HG02763 (cell line): ENCODE results near the gene UBE2J2.
"Not testable (repeated sequence)": the region's sequence is repeated elsewhere in the genome, so short reads cannot be mapped to it uniquely, and the experiment has no call there.

Experiments used
- ATAC-seq: cut with Tn5 transposase; IDR thresholded peaks from one replicate; pipeline ENCODE4 v1.9.1; 2021; ENCODE audit warnings: mild to moderate bottlenecking, moderate library complexity; ENCODE audit not compliant: unreplicated experiment

Gene UBE2J2

DNA sequence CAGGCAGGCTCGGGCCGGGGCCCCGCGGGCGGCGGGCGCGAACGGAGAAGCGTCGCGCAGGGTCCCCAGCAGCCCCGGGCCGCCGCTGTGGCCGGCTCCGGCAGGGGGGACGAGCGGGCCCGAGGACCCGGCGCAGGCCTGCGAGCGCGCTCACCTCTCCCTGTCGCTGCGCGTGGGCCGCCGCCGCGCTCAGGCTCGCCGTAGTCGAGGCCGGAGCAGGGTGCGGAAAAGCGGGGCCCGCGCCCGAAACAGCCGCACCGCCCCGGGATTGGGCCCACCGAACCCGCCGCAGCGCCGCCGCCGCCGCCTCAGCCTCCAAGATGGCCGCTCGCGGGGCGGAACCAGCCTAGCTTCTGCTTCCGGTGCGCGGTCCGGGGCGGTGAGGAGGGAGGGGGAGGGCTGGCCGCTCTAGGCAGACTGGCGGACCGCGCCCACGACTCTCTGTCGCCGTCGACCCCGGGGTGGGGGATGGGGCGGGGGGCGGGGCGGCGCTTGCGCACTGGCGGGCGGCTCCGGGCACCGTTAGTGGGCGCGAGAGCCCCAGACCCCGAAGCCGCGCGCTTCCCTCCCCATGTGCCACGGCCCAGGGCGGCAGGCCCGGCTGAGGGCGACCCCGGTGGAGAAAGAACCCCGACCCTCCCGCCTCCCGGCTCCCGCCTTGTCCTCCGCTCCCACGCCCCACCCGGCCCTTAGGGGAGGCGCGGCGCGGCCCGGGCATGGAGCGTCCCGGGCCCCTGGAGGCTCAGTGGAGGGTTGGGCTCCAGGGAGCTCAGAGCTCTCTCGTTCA lies at the start of gene UBE2J2:
Gene UBE2J2, minus strand, starts transcription at position 343 of the 787 bp plus-strand sequence. CDS start 5,862 bp downstream, outside the sequence.
- peak; percentile 91 for ATAC-seq

DNA sequence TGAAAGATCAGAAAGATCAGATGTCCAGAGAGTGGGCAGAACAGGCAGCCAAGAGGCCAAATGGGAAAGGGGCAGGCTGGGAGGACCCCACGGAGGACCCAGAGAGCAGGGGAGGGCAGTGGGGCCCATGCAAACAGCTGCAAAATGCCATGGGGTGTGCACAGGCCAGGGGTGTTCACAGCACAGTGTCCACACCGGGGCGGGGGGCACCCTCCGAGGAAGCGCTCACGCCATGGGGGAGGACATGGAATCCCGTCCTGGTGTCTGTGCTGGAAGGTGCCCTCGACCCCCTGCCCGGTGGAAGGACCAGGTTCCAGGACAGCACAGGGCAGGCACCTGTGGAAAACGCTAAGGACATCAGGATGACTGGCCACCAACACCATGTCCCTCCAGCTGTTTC lies 49.3 kb upstream of the UBE2J2 start:
- no peak for ATAC-seq

DNA sequence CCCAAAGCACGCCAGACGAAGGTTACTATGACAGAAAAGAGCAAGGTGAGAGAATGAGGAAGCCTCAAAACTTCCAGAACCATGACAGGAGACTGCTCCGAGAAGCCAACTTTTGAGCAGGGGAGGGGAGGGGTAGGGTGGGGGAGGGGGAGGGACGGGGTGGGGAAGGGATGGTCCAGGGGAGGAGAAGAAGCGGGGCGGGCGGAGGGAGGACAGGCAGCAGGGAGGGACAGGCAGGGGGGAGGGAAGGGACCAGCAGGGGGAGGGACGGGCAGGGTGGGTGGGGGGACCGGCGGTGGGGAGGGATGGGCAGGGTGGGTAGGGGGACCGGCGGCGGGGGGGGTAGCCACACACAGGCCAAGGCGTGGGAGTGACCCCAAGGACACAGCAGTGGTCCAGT lies 48.8 kb upstream of the UBE2J2 start:
- ATAC-seq = no peak

DNA sequence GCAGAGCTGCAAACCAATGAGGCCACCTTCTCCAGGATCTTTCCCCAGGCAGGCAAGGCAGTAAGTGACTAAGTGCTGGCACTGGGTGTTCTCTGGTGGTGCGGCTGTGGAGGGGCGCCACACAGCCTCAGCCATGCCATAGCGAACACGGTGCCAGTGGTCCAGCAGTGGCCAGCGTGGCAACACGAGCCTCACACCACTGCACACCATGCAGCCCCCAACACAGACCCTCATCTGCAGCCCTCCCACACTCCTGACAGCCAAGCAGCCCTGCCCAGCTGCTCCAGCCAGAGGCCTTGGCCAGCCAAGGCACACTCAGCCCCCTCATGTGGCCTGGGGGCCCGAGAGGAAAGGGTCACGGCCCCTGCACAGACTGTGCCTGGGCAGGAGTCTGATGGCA lies 47.8 kb upstream of the UBE2J2 start:
- ATAC-seq = no peak

DNA sequence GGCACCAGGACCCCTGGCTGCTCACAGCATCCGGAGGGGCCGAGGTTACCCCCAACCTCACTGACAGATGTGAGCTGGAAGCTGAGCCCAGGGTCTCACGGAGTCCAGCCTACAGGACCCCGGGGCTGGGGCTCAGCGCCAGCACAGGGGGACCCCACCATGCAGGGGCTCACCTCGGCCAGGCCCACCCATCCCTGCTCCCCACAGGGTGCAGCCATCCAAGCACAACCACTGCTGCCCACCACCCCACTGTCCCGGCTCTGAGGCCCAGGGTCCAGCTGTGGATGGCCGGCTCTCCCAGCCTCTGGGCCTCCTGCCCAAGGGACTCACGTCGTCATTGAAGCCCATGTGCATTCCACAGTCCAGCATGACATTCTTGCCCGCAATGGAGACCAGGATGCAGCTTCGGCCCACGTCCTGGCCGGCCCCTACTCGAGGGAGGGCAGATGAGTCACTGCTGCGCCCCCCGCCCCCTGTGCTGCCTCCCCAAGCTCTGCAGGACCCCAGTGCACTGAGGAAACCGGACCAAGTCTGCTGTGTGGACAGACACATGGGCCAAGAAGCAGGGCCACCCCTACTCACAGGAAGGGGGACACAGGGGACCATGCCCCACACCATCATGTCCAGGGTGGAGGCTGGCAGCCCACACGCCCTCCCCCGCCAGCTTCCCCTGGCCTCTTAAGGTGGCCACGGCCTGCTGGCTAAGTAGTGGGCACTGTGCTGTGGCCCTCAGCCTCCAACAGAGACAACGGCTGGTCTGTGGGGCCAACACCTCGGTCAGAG lies 47.2 kb upstream of the UBE2J2 start:
- no peak for ATAC-seq

DNA sequence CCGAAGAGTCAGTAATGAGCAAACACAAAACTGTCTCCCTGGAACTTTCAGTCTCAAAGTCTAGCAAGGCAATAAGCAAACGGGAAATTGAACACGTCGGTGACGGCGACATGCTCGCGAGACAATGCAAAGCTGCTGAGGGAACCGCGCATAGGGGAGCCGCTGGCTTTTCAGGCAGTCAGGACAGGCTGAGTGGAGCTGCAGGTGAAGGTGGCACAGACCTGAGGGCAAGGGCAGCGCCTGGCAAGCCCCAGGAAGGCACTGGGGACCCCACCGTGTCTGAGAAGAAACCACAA lies 45.9 kb upstream of the UBE2J2 start:
- ATAC-seq = no peak

DNA sequence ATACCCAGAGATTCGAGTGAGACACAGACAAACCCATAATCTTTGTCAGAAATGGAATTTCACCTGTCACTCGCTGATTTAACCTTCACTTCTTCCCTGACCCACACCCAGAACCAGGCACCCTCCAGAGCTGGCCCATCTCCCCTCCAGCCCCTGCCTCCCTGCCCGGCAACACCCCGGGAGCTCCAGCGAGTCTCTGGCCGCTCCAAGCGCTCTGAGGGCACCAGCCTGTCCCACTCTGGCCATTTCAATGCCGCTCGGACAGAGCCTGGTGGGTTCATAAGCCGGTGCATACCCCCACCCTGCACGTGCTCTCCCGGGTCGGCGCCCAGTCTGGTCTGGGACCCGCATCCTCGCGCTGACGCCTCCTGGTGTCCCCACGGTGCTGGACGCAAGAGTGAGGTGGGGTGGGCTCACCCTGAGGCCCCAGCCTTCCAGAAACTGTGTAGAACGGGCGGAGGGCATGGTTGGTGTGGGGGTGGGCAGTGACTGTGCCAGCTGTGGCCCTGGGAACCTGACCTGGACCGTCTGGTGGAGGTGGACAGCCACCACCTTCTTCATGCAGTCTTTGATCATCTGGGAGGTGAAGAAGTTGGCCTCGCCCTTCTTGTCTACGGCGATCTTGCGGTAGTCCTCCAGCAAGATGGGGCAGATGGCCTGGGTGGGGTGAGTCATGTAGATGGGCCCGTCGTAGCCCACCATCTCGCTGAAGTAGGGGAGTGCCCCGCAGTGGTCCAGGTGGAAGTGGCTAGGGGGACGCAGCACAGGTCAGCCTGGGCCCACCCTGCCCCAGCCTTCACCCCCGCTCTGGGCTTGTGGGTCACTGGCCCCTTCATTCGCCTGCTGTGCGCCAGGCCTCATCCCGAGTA lies 45.4 kb upstream of the UBE2J2 start:
- ATAC-seq = no peak

DNA sequence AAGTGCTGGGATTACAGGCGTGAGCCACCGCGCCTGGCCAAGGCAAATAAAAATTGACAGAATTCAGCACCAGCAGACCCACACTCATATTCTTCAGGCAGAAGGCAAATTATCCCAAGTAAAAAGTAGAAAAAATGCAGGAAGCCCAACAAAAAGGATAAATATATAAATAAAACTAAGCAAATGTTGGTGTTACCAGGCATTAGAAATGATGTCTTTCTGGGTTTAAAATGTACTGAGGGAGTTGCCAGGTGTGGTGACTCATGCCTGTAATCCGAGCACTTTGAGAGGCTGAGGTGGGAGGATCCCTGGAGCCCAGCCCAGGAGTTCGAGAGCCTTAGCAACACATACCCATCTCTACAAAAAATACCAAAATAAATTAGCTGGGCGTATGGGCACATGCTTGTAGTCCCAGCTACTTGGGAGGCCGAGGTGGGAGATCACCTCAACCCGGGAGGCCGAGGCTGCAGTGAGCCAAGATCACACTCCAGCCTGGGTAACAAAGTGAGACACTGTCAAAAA lies 44.5 kb upstream of the UBE2J2 start:
- ATAC-seq = no peak

DNA sequence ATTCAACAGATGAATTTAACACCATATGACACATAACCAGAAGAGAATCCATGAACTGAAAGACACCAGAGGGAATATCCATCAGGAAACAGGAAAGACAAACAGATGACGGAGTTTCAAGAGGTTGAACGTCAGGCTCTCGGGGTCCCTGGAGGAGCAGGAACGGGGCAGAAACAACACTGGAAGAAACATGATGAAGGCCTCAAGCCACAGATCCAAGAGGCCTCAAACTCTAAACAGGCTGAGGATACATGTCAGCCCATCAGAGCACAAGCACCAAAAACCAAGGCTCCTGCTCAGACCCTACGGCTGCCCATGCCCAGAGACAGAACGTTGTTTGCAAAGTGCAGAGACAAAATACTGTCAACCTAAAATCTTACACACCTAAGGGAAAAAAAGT lies 43.8 kb upstream of the UBE2J2 start:
- ATAC-seq = no peak

DNA sequence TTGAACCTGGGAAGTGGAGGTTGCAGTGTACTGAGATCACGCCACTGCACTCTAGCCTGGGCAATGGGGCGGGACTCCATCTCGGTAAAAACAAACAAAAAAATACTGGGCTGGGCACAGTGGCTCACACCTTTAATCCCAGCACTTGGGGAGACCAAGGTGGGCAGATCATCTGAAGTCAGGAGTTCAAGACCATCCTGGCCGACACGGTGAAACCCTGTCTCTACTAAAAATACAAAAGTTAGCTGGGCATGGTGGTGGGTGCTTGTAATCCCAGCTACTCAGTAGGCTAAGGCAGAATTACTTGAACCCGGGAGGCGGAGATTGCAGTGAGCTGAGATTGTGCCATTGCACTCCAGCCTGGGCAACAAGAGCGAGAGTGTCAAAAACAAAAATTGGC lies 42.5 kb upstream of the UBE2J2 start:
- ATAC-seq = not testable (repeated sequence)

DNA sequence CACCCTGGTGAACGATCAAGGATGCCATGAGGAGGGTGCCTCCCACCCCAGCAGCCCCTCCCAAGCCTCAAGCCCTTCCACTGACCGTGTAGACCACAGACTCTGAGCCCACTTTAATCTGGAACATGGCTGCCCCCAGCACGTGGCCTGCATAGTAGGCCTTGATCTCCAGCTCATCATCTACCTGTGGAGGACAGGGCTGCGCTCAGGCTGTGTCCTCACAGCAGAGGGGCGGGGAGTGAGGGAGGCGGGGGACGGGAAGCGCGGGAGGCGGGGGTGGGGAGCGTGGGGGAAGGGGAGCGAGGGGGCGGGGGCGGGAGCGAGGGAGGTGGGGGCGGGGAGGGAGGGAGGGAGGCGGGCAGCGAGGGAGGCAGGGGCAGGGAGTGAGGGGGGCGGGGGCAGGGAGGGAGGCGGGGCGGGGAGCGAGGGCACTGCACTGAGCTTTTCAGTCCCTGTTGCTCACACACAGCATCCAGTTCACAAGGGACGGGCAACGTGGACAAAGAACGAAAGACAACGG lies 41.8 kb upstream of the UBE2J2 start:
- no peak for ATAC-seq

DNA sequence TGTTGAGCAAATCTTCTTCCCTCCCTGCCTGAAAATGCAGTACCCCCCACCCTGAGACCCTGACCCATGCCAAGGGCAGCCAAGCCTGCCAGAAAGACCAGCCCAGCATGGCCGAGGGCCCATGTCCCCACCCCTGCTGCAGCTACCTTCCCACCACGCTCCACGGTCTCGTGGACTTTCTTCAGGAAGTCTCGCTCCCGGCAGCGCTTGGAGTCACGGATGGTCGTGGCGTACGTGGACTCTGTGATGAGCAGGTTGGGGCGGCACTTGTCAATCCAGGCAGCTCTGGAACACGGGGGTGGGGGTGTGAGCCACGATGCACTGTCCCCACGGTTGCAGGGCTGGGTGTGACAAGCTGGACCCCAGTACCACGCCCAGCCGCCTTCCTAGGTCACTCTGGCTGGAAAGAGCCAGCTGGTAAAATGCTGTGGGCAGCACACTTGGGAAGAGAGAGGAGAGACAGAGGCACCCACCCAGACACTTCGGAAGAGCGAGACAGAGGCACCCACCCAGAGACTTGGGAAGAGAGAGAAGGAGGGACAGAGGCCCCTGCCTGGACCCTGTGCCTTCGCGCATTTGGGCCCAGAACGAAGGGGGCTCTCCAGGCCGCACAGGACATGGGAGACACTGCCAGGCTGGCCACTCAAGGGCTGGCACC lies 41.2 kb upstream of the UBE2J2 start:
- ATAC-seq = no peak

DNA sequence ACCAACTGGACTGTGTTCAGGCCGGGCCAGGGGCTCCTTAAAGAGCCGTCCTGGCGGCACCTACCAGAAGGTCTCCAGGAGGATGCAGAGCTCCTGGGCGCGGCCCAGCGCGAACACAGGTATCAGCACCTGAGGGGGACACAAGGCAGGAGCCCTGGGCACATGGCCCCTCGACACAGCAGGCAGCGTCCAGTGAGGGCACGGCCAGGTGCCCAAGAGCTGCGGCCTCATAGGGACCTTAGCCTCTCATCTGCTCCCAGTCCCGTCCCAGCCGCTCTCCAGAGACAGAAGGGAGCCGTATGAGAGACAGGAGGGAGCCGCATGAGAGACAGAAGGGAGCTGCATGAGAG lies 40.6 kb upstream of the UBE2J2 start:
- no peak for ATAC-seq

DNA sequence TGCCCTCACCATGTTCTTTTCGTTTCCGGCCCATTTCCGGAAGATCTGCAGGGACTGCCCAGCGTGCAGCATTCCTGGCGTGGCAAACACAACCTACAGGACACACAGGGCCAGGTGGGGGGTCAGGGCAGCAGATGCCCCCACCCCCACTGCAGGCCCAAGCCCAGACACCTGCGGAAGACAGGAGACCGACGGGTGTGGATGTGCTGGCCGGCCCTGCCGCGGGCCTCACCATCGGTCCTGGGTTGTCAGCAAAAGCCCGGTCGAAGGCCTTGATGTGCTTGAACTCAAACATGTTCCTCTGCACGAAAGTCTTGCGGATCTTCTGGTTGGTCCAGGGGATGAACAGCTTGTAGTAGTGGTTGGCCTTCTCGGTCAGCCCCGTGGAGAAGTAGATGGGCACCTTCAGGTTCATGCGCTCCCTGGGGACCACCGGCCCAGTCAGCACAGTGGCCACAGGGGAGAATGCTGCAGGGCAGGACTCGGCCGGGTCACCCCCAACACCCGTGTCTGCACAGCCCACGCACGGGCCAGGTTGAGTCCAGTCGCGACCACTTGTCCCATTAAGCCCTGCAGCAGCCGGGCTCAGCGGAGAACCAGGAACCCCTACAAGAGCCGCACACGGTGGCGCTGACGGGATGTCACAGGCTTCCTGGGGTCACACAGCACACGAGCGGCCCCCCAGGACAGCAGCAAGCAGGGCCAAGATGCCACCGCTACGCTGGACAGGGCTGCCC lies 40.0 kb upstream of the UBE2J2 start:
- ATAC-seq = no peak

DNA sequence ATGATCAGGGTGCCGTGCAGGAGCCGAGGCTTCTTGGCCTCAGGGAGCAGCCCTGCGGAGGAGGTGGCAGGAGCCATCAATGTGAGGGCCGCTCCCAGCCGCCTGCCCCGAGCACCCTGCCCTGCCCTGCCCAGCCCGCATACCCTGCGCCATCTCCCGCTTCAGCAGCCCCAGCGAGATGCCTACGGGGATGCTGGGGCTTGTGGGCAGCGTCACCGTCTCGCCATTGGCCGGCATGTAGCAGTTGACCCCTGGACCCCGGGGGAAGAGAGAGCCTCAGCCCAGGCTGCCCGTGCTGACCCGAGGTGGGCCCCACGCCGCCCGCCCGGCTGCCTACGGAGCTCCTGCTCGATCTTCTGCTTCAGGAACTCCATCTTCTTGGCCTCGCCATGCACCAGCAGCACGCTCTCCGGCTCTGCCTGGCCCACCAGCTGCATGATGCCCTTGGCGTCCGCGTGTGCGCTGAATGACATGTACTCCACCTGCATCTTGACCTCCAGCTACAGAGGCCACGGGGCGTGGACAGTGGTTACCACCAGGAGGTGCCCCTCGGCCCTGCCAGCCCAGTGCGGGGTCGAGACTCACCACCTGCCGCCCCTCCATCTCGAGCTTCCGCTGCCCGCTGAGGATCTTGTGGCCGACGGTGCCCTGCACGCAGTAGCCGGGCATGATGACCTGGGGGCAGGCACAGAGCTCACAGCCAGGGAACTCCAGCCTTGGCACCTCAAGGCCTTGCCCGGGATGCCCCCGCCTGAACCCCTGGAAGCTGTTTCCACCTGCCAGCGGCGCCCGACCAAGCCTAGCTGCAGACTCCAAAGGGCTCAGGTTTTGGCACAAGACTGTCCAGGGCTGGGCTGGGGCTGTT lies 39.0 kb upstream of the UBE2J2 start:
- no peak for ATAC-seq

DNA sequence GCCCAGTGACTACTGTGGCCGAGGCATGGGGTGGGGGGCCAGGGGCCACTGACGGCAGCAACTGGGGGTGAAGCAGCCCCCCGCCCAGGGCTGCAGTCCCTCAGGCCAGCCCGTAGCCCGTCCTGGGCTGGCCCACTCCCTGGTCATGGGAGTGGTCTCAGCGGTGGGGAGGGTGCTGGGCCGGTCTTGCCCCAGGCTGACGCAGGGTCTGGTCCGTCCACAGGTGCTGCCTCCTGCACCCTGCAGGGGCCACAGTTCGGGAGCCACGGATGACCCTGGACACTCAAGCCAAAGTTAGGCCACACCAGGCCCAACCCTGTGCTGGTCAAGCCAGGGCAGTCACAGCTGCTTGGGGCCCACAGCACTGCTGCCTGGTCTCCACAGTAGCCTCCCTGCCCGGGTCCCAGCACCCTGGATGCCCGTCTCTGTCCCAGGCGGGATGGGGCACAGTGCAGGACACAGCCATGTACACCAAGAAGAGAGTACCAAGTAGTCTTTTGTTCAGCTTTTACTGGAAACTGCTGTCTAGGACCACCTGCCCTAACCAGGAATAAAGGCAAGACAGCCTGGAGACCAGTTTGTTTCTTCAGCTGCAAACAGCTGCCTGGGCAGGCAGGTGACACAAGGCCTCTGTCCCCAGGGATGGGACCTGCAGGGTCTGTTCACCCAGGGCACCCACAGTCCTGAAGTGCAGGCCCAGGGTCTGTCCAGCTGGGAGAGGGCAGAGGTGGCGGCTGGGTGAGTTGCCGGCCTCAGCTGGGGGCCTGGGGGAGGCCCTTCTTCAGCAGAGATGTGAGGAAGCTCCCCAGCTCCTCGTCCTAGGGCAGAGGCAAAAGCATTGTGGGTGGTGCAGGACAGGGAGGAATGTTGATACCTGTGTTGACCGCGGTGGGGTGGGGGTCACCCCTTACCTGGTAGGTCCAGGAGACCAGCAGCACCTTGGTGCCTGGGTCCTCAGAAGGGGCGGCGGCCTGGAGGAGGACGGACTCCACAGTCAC lies 37.8 kb upstream of the UBE2J2 start:
- ATAC-seq = no peak

DNA sequence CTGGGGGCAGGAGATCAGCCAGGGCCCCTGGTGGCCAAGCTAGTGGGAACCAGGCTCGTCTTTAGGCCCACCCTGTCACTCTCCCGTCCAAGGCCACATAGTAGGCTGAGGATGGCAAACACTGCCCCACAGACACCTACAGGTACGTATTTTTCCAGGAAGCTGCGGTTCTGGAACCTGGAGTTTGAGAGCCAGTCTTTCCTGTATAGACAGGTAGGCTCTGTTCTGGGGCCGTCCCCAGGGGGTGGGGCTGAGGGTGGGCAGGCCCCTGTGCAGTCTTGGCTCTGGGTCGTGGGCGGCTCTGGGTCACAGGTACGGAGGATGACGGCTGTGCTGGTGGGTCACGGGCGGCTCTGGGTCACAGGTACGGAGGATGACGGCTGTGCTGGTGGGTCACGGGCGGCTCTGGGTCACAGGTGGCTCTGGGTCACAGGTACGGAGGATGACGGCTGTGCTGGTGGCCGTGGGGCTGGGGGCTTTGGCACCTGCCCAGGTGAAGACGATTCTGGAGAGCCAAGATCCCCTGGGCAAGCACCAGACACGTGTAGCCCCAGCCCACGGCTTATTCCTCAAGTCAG lies 36.9 kb upstream of the UBE2J2 start:
- ATAC-seq = no peak

DNA sequence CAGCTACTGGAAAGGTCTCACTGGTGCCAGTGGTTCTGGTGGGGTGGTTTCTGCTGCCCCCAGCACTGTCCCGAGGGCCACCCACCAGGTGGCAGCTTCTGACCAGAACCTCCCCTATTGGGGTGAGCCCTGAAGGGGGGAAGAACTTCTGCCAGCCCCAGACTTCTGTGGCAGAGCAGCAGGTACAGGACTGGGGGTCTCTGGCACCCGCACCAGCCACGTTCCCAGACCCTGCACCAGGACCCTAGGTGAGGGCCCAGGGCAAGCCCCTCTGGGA lies 36.4 kb upstream of the UBE2J2 start:
- no peak for ATAC-seq
